NCI-H128 (cell line): Measurements from ENCODE around the gene MYBL2.
A peak's percentile ranks its signal among the peaks of the same experiment; 100 is the strongest.

Experiments used
- DNase-seq: peaks from one replicate; lab custom pipeline; 2025; ENCODE audit not compliant: unreplicated experiment; lab: John Stamatoyannopoulos, UW

MYBL2 gene

DNA sequence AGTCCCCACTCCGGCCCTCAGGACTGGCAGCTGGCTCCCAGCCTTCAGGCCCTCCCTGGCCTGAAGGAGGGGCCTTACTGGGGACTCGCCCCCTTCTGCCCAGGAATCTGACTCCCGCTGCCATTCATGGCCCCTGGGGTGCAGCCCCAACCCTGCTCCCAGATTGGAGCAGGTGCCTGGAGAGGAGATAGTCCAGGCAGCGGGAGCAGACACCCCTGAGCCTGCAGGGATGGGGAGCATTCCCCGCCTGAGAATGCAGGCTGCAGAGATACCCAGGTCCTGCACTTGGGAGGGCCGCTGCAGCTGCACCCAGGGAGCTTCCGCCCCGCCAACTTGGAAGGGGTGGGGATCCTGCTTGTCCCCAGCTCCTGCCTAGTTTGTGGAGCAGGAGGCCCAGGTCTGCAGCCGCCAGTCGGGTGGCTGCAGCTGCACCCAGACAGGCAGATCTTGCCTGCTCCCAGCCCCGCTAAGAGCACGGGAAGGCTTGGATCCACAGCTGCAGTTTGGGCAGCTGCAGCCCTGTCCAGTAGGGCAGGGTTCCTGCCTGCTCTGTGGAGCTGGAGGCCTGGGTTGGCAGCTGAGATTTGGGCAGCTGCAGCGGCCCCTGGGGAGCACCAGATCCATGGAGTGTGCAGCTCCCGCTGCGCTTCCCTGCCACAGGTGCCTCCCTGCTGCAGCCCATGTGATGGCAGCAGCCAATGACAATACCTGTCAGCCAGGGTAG is 54.7 kb downstream of the MYBL2 start:
- DNase-seq = peak; percentile 20

DNA sequence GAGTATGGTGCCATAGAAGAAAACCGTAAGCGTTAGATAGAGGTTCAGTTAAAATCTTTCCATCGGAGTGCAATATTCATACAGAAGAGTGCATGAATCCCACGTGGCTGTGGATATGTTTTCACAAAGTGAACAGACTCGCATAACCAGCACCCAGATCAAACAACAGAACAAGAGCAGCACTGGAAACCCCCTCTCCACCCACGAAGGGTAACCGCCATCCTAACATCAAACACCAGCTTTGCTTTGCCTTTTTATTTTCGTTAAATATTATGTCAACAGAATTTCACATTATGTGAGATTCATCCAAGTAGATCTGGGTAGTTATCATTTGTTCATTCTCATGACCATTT is 55.2 kb downstream of the MYBL2 start:
- DNase-seq = no peak

DNA sequence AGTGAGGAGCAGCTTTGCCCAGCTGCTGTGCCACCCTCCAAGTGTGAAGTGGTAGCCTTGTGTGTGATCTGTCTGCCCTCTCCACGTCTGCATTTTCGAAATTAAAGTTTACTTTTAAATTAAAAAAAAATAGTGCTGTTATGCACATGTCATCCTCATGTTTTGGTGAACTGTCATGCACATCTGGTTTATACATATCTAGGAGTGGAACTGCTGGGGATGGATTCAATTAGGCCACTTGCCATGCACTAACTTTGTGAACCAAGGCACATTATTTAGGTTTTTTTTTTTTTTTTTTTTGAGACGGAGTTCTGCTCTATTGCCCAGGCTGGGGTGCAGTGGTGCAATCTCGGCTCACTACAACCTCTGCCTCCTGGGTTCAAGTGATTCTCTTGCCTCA is 56.3 kb downstream of the MYBL2 start:
- no peak for DNase-seq

DNA sequence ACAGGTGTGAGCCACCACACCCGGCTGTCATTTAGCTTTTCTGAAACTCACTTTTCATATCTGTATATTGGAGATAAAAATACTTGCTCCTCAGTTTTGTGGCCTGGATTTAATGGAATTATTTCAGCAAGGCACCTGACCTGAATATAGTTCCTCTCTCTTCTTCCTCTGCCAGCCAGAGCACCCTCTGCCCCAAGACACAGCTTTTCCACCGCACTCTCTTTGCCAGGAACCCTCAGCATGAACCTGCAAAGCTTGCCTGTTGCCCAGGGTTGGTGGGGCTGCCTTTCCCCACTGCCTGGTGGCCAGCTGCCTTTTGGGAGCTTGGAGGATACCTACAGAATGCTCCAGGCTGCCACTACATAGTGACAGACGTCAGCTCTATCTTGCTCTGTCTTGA is 56.8 kb downstream of the MYBL2 start:
- no peak for DNase-seq

DNA sequence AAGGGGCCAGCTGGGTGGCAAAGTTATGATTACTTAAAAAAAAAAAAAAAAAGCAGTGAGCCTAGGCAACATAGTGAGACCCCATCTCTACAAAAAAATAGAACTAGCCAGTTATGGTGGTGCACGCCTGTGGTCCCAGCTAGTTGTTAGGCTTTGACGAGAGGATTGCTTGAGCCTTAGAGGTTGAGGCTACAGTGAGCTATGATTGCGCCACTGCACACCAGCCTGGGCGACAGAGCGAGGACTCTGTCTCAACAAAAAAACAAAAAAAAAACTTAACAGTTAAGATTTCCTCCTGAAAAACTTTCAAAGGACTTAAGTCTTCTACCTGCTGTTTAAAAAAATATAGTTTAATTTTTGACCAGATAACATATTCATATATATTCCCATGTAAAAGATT is 57.5 kb downstream of the MYBL2 start:
- no peak for DNase-seq

DNA sequence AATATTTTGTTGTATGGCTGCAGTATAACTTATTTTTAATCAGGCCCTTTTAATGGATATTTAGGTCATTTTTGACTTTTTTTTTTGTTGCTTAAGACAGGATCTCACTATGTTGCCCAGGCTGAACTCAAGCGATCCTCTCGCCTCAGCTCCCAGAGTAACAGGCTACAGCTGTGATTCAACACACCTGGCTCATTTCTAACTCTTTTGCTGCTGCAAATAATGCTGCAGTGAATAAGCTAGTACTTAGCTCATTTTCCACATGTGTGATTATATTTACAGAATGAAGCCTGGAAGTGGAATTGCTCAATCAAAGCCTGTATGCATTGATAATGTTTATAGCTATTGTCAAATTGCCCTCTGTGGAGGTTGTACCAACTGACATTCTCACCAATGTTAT is 58.8 kb downstream of the MYBL2 start:
- no peak for DNase-seq

DNA sequence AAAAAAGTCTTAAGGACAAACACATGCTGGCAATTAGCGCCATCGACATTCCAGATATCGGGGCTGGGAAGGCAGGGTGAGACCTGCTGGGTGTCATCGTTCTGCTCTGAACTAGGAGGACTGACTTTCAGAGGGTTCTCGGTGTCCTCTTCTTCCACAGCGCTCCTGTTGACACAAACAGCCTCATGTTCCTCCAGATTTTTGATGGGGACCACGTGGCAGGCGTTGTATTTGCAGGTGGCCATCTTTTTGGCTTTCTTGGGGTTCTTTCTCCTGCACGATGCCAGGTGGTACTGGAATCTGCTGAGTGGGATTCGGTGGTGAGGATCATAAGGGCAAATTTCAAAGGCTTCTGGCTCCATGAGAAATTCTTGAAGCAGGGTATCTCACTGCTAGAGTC is 59.4 kb downstream of the MYBL2 start:
- no peak for DNase-seq

DNA sequence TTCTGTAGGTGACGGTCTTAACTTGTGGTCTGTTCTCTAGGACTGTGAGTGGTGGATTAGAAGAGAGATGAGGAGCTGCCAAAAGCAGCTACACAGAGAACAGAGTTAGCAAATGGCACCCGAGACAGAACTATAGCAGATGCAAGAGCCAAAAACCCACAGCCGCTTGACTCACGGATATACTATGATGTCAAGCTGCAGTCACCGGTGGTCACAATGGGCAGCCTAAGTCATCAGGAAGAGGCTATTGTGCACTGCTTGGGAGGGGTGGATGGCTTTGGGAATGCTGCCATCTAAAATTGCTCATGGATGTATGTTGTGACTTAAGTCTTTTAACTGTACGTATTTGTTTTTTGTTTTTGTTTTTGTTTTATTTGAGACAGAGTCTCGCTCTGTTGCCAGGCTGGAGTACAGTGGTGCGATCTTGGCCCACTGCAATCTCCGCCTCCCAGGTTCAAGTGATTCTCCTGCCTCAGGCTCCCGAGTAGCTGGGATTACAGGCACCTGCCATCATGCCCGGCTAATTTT is 60.0 kb downstream of the MYBL2 start, which contains the start of gene GTSF1L:
Gene GTSF1L, minus strand, starts transcription at position 192 of the 528 bp plus-strand sequence. CDS start 308 bp downstream, outside the sequence.
- no peak for DNase-seq

DNA sequence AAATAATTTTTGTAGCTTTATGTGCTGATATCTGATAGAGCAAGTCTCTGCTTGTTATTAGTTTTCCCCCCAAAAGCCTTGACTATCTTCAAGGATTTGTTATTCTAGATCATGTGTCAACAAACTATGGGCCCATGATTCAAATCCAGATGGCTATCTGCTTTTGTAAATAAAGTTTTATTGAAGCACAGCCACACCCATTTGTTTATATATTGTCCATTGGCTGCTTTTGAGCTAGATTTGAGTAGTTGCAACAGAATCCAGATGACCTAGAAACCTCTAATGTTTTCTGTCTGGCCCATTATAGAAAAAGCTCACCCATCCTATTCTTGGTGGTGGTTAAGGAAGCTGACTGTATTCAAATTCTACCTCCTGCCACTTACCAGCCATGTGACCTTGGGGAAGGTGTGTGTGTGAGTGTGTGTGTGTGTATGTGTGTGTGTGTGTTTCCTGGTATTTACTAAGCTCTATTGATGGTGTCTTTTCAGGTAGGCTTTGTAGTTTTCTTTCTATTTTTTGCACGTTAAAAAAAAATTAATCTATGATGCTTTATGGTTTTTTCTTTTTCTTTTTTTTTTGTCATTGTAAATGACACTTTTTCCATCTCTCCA is 61.2 kb downstream of the MYBL2 start:
- DNase-seq = no peak

DNA sequence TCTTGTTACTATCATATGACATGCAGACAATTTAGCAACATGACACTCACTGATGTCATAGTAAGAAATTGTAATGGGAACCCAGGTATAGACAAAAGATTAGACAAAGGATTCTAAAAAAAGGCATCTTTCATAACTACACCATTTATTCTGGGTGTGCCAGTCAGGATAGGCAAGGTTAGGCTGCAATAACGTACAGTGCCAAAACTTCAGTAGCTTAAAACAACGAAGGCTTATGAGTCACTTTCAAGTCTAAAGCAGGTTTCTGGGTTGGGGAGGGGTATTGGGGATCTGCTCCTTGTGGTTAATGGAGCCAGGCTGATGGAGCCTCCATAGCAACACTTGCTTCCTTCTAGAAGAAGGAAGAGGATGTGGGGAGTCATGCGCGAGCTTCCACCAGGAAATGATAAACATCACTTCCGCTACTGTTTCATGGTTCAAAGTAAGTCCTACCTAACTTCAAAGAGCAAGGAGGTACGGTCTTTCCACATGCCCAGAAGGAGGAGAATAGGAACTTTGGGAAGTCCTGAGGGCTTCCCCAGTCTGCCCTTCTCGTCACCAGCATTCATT is 61.9 kb downstream of the MYBL2 start:
- no peak for DNase-seq

DNA sequence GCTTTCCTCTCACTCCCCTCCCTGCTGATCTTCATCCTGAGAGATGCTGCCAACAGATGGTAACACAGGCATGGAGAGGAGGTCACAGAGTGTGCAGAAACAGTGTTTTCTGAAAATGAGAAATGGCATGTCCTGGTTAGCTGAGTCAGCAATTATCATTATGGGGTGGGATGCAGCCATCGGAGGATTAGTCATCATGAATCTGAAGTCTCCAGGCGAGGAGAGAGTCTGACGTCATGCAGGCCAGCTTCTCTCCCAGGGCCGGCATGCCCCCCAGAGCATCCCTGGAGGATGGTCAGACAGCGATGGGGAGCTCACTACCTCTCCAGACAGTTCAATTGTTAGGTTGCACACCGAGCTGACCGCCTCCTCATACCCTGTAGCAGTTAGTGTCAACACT is 64.6 kb downstream of the MYBL2 start:
- DNase-seq = no peak

DNA sequence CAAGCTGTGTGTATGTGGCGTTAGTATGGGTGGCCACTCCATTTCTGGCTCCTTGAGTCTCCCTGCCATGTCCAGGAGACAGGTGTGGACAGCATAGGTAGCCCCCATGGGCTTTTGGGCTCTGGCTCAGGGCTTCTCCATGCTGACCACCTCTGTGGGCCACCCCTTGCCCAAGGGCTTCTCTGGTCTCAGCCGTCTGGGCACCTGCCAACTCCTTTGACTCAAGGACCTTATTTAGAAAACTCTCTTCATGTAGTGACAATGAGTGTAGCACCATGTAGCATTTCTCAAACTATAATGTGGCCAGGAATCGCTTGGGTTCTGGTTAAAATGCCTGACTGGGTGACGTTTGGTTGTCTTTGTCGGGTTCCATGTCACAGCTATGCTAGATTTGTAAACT is 65.0 kb downstream of the MYBL2 start:
- DNase-seq = no peak

DNA sequence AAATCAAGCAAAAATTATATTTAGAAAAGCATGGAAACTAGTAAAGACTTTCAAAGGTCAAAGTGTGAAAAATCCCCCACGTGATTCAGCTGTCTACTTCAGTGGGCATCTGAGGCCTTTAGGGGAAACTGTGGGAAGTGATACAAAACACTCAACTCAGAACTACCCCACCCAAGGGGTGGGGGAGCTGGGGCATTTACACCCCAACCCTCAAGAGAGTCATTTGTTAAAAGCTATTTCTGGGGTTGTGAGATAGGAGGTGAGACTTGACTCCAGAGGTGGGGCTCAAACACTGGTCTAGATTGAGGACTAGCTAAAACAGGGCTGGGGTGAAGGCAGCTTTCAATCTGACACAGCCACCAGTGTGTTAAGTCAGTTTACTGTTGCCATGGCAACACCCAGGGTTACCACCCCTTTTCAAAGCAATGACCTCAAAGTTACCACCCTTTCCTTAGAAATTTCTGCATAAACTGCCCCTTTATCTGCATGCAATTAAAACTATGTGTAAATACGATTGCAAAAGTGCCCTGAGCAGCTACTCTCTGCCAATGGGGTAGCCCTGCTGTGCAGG is 69.8 kb downstream of the MYBL2 start:
- no peak for DNase-seq

DNA sequence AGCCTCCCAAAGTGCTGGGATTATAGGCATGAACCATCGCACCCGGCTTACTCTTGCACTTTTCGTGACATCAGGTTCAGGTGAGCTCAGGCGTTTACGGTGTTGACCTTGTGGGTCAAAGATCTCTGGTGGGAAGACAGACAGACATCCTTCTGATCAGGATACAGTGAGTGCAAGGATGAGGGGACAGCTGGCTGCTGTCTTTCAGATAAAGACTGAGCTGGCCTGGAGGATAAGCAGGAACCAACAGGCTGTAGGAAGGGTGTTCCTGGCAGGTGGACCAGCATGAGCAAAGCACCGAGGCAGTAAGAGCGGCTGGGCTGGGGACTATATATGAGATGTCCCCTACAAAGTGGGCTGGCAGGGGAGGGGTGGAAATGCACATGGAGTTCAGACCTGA is 71.0 kb downstream of the MYBL2 start:
- DNase-seq = no peak

DNA sequence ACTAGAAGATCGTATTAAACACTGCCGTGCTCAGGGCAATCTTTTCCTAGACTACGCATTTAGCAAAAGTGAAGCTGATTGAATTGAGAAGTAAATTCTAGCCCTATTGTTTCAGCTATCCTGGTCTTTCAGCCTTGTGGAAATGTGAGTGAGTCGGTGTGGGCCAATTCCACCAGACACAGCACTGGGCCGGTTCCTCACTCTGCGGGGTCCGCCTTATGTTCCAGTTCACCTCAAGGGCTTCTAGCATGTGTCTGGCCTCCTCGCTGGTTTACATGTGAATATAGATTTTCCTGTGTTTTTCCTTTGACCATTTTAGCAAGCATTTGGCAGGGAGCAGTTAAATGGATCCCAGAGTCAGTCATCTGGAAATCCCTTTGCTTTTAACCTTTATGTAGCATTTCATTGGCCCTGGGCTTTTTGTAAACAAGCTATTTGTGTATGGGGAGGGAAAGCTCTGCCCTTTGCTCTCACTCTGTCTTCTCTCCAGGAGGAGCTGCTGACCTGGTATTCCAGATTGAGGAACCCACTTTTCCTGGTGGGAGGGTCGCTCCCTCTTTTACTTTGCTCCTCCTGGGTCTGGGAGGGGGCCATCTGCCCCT is 72.3 kb downstream of the MYBL2 start:
- no peak for DNase-seq

DNA sequence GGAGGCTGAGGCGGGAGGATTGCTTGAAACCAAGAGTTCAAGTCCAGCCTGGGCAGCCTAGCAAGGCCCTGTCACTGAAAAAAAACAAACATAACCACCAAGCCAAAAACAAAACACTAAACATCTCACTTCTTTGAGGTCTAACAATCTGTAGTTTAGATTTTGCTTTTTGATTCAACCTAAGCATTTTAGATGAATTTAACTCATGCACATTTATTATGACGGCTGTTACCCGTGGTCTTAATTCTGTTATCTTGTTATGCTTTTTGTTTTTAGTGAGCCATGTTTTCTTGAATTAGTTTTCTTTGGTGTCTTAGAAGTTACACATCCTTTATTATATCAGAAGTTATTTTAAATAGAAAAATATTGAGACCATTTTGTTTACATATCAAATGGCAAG is 73.7 kb downstream of the MYBL2 start:
- no peak for DNase-seq

DNA sequence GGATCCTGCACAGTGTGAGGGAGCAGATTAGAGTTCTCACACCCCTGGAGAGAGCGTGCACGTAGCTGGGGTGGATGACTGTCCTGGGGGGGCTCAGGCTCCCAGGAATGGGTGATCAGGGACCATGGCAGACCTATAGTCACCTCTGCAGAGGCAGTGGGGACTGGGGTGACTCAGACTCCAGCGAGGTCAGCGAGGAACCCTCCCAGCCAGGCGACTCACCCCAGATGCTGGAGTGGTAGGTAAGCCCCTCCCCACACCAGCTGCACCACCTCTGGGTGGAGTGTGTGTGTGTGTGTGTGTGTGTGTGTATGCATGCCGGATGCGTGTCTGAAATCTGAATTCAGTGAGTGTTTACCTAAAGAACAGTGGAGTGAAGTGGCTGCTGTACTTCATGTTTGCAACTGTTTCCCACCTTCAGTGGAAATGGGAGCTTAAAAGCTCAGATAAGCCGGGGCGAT is 77.3 kb downstream of the MYBL2 start:
- DNase-seq = no peak

DNA sequence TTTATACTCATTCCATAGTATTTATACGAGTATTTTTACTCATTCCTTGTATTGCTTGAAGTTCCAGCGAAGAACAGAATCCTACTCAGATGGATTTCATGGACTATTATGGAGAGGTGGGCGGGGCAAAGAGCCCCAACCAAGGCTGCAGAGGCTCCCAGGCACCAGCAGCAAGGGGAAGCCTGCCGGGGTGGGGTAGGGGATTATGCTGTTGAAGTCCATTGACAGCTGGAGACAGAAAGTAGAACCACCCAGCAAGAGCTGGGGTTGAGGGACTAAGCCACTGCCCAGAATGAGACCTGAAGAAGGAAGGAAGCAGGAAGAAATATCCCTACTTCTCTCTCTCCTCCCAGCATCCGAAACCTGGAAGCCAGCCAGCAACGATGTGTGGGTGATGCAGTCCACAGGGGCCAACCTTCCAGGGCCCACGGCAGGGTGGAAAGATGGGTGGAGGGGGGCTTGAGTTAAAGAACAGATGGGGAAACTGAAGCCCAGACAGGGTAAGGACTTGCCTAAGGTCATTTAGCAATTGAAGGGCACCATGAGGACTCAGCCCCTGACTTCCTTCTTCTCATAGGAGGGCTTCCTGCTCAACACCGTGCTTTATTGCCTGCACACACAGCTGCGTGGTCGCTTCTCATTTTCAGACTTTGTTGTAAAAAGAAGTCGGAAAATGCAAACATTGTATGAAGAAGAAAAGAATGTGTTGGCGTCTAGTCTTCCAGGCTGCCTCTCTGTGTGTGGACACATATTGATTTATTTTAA is 78.2 kb downstream of the MYBL2 start:
- DNase-seq = no peak

DNA sequence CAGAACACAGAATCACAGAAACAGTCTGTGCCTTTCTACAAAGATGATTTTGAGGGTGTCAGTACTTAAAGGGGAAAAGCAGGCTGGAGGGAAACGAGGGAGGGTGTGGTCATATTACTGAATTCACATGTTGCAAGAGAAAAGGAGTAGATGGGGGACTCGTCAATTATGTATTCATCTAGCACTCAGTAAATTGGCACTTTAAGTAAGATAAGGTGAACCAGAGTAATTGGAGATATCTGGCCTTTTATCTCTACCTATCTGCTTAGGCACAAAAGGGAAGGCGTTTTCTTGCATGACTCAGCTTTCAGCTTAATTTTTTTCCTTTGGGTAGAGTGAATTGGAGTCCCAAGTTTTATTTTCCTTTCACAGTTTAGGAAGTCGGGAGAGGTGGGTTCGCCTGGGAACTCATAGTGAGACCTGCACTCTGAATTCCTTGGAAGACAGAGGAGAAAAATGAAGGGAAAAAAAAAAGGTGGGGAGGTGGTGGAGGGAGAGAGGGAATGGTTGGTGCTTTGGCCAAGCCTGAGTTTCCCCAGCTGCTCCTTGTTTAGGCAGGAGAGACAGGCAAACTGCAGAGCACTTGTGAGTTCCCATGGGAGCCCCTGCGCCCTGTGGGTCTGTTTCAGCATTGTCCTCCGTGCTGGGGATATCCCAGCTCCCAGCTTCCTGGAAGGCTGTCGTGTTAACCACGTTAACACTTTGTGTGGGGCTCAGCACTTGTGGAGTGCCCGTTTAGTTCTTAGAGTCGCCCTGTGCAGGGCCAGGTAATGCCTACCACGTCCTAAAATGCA is 79.6 kb downstream of the MYBL2 start:
- DNase-seq = no peak

DNA sequence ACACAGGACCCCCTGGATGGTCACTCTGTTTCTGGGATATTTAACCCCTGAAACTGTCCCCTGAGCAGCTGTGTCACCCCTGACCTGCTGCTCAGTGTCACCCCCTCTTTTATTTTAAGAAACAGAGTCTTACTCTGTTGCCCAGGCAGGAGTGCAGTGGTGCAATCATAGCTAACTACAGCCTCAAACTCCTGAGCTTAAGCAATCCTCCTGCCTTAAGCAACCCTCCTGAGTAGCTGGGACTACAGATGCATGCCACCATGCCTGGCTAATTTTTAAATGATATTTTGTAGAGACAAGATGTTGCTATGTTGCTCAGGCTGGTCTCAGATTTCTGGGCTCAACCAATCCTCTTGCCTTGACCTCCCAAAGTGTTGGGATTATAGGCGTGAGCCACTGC is 81.4 kb downstream of the MYBL2 start:
- DNase-seq = no peak
